Mammary epithelial cell (primary cell): Measurements from ENCODE around the gene MKI67.

Experiments used
- EZH2 ChIP-seq: IDR thresholded peaks from 2 replicates; pipeline ENCODE4 v1.6.1; 2012; ENCODE audit warnings: low read length, inconsistent platforms, borderline replicate concordance
- TF ChIP-seq, protein P1 (sequence below), 2 donors: IDR thresholded peaks in 1 of 2; conservative IDR thresholded peaks in 1 of 2; 2 replicates each; pipeline ENCODE4 v1.5.1; 2011 to 2012; ENCODE audit warnings: inconsistent platforms in 2 of 2, low read length in 2 of 2, mild to moderate bottlenecking in 2 of 2, control low read depth in 1 of 2, low read depth in 1 of 2; ENCODE audit not compliant: insufficient read depth in 1 of 2; ENCODE audit errors: extremely low read depth in 1 of 2

DNA sequence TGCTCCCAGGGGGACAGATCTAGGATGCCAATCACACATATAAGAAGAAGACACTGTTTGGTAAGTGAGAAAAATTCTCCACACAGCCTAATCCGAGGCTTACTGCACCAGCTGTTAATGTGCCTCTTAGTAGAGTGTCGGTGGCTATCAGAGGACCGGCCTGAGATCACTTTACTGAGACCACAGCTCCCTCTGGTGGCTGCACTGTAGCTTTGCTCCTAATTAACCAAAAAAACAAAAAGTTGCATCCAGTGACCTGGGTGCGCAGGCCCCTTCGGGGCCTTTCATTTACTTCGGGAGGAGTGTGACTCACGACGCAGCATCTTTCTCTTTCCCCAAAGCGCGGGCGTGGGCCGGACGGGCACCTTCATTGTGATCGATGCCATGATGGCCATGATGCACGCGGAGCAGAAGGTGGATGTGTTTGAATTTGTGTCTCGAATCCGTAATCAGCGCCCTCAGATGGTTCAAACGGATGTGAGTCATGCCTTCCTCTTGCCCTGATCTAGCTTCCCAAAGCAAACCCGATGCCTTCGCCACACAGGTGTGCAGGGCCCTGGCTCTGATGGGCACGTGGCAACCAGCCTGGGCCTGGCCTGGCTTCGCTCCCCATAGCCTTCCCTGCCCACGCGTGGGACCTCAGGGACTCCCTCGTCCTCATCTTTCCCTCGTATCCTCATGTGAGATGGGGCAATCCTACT lies 56.7 kb downstream of the MKI67 start:
- TF ChIP-seq EZH2: no peak
- TF ChIP-seq, protein P1, sequence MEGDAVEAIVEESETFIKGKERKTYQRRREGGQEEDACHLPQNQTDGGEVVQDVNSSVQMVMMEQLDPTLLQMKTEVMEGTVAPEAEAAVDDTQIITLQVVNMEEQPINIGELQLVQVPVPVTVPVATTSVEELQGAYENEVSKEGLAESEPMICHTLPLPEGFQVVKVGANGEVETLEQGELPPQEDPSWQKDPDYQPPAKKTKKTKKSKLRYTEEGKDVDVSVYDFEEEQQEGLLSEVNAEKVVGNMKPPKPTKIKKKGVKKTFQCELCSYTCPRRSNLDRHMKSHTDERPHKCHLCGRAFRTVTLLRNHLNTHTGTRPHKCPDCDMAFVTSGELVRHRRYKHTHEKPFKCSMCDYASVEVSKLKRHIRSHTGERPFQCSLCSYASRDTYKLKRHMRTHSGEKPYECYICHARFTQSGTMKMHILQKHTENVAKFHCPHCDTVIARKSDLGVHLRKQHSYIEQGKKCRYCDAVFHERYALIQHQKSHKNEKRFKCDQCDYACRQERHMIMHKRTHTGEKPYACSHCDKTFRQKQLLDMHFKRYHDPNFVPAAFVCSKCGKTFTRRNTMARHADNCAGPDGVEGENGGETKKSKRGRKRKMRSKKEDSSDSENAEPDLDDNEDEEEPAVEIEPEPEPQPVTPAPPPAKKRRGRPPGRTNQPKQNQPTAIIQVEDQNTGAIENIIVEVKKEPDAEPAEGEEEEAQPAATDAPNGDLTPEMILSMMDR (conservative IDR thresholded peaks at IDR 0.05 in 1 of 2, IDR thresholded peaks at IDR 0.05 in 1 of 2; ENCODE audit: extremely low read depth in 1 of 2, insufficient read depth in 1 of 2, low read depth in 1 of 2, low read length in 2 of 2): peak; percentile 74 to 84
